COLO829 (cell line): Measurements from ENCODE around the gene OR6T1.

Source experiments
- DNase-seq: peaks from one replicate; pipeline ENCODE4 v3.0.0; 2012; ENCODE audit warnings: low spot score

OR6T1 gene, protein sequence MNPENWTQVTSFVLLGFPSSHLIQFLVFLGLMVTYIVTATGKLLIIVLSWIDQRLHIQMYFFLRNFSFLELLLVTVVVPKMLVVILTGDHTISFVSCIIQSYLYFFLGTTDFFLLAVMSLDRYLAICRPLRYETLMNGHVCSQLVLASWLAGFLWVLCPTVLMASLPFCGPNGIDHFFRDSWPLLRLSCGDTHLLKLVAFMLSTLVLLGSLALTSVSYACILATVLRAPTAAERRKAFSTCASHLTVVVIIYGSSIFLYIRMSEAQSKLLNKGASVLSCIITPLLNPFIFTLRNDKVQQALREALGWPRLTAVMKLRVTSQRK

DNA sequence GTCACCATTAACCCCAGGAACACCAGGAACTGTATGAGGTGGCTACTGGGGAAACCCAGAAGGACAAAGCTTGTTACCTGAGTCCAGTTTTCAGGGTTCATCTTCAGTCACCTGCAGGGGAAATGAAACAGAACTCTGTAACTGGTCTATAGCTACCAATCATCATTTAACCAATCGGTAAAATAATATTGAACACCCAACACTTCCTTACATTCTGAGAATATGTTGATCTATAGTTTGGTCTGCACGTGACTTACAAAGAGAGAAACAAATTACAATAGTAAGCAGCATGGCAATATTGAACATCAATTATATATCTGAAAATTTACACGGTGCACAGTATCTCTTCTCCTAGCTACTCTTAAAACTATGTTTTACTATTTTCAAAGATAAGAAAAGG is at the start of gene OR6T1:
Gene OR6T1, minus strand, starts transcription at position 101 of the 400 bp plus-strand sequence. Its CDS starts 0 bp downstream, at position 101.
- DNase-seq, result no peak

DNA sequence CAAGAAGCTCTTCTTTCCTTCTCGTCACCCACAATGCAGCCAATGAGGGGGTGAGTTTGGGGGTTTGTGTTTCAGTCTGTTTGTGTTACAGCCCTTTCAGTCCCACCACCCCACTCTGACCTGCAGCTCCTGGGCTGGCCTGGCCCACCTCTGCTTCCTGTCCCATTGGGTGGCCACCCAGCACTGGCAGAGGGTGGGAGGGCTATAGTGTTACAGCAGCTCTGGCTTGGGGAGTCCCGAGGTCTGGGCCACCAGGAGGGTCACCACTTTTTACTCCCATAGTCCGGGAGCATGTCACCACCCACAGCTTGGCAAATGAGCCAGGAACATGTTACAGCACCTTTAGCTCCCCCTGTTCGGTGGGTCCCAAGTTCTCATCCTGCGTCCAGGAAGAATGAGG is 35.7 kb upstream of the OR6T1 start:
- no peak for DNase-seq

DNA sequence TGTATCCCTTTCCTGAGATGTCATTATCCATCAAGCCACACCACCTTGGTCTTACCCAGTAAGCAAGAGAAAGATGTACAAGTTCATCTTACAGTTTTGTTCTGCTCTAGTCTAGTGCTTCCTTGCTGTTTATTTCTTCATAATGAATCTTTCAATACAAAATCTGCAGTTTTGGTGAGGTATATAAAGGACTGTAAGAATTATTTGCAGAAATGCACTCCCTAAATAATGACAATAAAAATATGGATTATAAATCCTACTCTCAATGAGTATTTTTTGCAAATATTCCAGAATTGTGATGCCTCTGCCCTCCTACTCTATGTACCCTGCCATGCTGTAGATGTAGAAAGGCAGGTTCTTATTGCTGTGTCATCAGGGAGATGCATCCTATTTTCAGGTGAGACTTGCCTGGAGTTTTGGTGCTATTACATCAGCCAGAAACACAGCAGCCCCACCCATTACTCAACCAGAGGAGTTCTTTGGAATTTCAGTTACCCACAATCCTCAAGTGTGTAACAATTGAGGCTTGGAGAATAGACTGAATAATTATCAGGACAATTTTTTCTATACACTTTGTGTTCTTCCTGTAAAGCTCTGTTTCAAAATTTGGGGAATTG is 34.2 kb upstream of the OR6T1 start, which contains the start of gene OR10S1:
Gene OR10S1, minus strand, starts transcription at position 51 of the 617 bp plus-strand sequence. CDS start 117 bp downstream, outside the sequence.
- DNase-seq, result no peak

DNA sequence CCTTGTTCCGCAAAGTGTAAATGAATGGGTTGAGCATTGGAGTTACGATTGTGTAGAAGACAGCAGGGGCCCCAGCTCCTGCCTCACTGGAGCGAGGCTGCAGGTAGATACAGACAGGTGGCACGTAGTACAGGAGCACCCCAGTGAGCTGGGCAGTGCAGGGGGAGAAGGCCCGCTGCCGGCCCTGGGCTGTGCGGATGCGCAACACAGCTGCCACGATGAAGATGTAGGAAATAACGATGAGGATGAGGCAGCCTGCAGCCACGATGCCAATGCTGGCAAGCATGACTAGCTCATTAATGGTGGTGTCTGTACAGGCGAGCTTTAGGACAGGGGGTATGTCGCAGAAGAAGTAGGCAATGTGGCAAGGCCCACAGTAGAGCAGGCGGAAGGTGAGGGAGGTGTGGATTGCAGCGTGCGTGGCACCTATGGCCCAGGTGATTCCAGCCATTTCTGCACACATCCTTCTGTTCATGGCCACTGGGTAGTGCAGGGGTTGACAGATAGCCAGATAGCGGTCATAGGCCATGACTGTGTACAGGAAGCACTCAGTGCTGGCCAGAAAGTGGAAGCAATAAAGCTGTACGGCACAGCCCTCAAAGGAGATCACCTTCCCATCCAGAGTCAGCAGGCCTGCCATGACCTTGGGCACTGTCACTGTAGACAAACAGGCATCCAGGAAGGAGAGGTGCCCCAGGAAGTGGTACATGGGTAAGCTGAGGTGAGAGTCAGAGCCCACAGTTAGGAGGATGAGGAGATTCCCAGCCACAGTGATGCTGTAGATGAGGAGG is 33.3 kb upstream of the OR6T1 start:
- DNase-seq, result no peak

DNA sequence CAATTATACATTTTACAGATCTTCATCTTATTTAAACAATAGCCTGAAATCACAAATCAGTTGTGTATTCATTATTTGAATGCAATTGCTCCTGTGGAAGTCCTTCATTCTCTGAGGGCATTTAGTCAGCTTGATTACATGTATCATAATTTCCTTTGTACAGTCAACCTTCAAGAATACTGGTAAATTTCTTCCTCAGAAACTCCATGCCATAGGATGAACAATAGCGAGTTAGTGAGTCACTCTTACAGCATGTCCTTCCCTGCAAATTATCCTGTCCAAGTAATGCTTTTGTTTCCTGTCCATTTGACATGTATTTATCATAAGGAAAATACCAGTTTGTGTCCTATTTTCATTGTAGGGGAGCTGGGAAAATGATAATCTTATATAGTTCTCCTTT is 30.2 kb upstream of the OR6T1 start:
- no peak for DNase-seq

DNA sequence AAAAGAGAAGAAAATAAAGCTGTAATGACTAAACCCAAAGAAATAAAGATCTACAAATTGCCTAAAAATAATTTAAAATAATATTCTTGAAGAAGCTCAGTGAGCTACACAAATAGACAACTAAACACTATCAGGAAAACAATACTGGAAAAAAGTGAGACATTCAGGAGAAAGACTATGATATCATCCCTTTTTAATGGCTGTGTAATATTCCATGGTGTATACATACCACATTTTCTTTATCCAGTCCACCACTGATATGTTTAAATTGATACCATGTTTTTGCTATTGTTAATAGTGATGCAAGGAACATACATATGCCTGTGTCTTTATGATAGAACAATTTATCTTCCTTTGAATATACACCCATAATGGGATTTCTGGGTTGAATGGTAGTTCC is 13.1 kb upstream of the OR6T1 start:
- DNase-seq, result no peak

DNA sequence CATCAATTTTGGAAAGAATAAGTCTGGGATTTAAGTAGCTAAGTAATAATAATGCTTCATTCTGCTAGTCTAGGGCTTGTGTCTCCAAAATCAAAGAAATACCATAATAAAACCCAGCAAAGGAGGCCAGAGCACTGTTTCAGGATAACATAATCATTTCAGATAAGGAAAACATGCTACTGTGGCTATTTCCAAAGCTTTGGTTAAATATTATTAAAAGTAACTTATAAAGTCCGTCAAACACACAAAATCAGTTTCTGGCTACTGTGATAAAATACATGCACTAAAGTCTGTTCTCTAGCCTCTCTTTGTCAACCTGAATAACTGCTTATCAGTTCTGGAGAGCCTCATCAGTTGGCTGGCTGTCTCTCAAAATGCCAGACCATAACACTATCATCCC is 1.5 kb upstream of the OR6T1 start:
- no peak for DNase-seq

DNA sequence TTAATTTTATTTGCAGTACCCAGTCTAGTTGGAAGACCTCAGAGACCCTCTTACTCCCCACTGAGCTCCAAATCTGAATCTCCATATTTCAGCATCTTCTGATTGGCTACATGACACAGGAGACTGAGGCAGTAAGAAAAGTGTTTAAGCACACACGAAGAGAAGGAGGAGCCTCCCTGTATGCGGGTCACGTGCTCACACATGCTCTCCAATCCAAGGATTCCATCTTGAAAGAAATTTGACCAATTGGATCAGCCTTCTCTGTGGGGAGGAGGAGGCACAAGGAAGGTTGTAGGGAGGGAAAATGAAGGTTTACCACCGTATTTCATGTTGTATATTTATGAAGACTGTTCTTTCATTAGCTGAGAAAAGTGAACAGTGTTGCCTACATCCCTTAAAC is 1.2 kb downstream of the OR6T1 start:
- no peak for DNase-seq

DNA sequence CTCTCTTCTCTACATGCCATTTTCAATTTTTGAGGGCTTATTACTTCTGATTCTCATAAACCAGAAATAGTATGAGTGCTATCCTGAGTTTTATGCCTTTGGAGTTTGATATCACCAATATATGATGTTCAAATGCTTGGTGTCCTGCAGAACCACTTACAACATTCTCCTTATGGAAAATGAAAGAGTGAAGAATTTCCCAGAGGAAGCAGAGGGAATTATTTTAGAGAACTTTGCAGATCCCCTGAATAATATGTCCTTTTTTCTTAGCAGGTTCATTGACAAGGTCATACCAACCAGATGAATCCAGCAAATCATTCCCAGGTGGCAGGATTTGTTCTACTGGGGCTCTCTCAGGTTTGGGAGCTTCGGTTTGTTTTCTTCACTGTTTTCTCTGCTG is 4.3 kb downstream of the OR6T1 start, which contains the start of gene OR4D5:
Gene OR4D5, plus strand, starts transcription at position 301 of the 400 bp plus-strand sequence. Its CDS starts 0 bp downstream, at position 301.
- no peak for DNase-seq

DNA sequence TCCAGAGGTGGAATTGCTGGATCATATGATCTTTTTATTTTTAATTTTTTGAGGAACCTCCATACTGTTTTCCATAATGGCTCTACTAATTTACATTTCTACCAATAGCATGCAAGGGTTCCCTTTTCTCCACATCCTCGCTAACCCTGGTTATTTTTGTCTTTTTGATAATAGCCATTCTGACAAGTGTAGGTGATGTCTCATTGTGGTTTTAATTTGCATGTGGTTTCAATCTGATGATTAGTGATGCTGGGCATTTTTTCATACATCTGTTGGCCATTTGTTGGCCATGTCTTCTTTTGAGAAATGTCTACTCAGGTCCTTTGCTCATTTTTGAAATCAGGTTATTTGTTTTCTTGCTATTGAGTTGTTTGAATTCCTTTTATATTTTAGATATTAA is 19.6 kb downstream of the OR6T1 start:
- DNase-seq, result no peak

DNA sequence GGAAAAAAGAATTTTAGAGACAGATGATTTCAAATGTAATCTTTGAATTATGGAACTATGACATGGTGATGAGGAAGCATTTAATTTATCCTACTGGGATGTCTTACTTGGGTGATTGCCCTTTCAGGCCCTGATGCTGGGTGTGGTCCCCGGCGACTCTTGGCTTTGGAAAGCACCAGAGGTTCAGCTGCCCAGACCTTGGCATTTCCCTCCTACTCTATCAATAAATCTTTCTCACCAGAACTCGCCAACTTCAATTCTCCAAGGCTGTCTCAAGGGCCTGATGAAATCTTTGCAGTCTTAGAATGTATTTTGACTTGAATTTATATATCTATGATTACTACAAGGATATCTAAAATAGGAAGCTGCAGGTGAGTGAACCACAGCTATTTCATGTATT is 22.7 kb downstream of the OR6T1 start:
- DNase-seq, result no peak

DNA sequence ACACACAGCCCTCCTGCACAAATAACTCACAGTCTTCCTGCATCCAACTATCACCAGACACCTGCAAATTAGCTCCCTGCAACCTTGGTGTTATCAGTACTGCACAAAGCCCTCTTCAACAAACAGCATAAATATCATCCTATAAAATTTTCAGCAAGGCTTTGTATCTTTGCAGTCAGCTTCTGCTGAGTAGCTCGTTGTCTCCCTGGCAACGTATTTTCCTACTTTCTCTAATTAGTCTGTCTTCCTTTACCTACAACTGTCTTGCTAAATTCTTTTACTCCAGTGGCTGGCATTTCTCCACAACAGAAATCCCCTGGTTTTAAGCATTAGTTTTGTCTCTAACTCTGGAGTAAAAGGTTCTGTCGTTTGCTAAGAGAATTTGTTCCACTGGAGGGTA is 37.8 kb downstream of the OR6T1 start:
- no peak for DNase-seq

DNA sequence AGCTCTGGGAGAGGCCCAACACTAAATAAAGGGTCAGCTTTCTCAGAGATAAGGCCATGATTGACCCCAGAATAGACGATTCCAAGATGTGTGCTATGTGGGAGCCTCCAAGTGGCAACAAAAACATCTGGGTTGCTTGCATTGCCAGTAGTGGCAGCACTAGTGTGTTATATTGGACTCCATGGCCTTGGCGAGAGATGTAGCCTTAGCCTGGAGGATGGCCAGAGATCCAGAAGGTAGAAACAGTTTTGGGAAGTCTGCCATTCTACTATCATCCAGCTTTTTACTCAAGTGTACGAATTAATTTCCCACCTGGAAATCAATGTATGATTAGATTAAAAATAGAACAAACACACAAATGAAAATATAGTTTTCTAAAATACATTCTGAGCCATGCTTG is 38.7 kb downstream of the OR6T1 start:
- DNase-seq, result no peak

DNA sequence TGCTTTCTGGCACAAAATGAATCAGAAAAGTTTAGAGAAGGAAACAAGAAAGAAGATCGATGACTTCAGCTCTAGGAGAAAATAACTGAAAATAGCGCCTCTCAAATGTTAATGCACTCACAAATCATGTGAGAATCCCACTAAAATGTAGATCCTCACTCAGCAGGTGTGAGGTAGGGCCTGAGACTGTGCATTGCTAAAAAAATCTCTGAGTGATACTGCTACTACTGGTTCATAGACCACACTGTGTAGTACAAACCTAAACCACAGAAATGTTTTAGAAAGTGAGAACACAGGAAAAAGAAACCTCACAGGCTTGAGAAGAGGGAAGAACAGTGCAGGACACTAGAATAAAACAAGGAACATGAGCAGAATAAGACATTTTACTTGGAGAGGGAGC is 39.7 kb downstream of the OR6T1 start:
- no peak for DNase-seq

DNA sequence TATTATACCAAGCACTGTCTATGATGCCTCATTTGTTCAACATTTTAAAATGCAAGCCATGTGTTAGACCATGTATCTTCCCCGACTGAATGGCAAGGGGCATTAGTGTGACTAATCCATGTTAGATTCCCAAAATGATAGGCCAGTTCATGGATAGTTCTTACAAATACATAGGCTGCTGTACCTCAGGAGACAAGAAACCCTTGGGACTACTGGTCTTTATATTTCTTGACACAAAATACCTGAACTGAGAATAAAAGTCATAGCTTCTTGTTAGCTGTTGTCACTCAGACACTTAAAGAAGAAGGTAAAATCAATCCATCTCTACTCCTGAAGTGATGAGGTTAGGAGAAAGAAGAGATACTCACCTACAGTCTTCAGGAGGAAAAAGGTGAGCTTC is 41.8 kb downstream of the OR6T1 start, which contains the start of gene OR8D4:
Gene OR8D4, plus strand, starts transcription at position 301 of the 400 bp plus-strand sequence. CDS start 4,265 bp downstream, outside the sequence.
- no peak for DNase-seq

DNA sequence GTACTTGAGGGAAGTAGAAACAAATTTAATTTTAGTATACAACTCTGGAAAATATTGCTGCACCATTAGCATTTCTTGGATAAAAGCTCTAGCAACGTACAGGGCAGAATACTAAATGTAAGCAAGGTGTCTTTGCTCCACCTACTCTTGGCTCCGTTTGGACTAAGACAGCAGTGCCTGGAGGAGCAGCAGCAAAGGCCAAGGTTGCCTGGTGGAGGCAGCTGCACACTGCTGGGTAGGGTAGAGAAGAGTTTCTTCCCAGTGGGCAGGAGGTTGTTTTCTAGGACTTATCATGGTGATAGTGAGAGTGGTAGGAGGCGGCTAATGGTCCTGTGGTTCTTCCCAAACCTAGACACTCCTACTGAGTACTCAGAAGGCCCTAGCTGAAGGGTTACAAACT is 43.8 kb downstream of the OR6T1 start:
- no peak for DNase-seq
